Body of pancreas (tissue), 4 donors: ENCODE data around the gene C3orf18. TPM values are rescaled to one million over a fixed set of nuclear protein-coding genes. Genes with fewer than 3 reads are reported as not detected.

Experiments
- ATAC-seq: fragments of 150-250 bp; one replicate; pipeline ENCODE4 v1.9.1; 2016
- DNase-seq, 4 donors: peaks; one replicate each; pipeline ENCODE4 v3.0.0-alpha.2; 2019
- H3K27ac ChIP-seq, 4 donors: fragments of 200-600 bp; sonication (generic); 1 replicate in 3 of 4; 2 replicates in 1 of 4; pipeline versions ENCODE4 v1.5.1 to v1.6.1; 2016 to 2019; ENCODE audit warnings: mild to moderate bottlenecking in 1 of 4, mixed read lengths in 1 of 4, moderate library complexity in 1 of 4
- H3K27me3 ChIP-seq, 2 donors: fragments of 200-600 bp; sonication (generic); one replicate each; pipeline ENCODE4 v1.6.0; 2016; ENCODE audit warnings: mild to moderate bottlenecking in 1 of 2
- H3K36me3 ChIP-seq, 2 donors: fragments of 200-600 bp; sonication (generic); replicated peaks in 1 of 2; 2 replicates each; pipeline ENCODE4 v1.5.1; 2016; ENCODE audit warnings: low read depth in 2 of 2; ENCODE audit not compliant: insufficient read depth in 1 of 2
- H3K4me1 ChIP-seq: fragments of 200-600 bp; sonication (generic); one replicate; pipeline ENCODE4 v1.6.0; 2016
- H3K4me3 ChIP-seq, 2 donors: fragments of 200-600 bp; sonication (generic); 1 replicate in 1 of 2; 2 replicates in 1 of 2; pipeline ENCODE4 v1.5.1; 2016 to 2019
- H3K9me3 ChIP-seq, 3 donors: fragments of 200-600 bp; sonication (generic); 1 replicate in 2 of 3; 2 replicates in 1 of 3; pipeline ENCODE4 v1.5.1; 2016
- POLR2A ChIP-seq, 3 donors: fragments of 450-650 bp; IDR thresholded peaks; one replicate each; pipeline ENCODE4 v1.6.1; 2016; ENCODE audit warnings: antibody characterized with exemption in 3 of 3, mild to moderate bottlenecking in 2 of 3
- WGBS, 2 donors: methylation state at CpG; one replicate each; pipeline ENCODE4 v1.1.5; 2017; 5-methylcytosine and 5-hydroxymethylcytosine counted together
- intact Hi-C: fragments of 100-400 bp; cut with DNase I; formaldehyde crosslinking; loops from one replicate; pipeline ENCODE4 v1.15.1; 2023
- total RNA-seq, 2 donors: library from RNA; depleted of rRNA; stranded (reverse); fragments of >200 nt; gene quantifications; one replicate each; pipeline ENCODE4 v1.1.0, GENCODE V29; 2016
- TF ChIP-seq, protein P1 (sequence below), 7 experiments: fragments of 450-650 bp in 4 of 7; fragments of 200-600 bp in 3 of 7; sonication (generic) in 3 of 7; IDR thresholded peaks; one replicate each; pipeline ENCODE4 v1.5.1; 2016 to 2019; ENCODE audit warnings: antibody characterized with exemption in 7 of 7

C3orf18 gene
- total RNA-seq, 2 donors from 2014 or later, result 6.3 to 11.4 TPM

DNA sequence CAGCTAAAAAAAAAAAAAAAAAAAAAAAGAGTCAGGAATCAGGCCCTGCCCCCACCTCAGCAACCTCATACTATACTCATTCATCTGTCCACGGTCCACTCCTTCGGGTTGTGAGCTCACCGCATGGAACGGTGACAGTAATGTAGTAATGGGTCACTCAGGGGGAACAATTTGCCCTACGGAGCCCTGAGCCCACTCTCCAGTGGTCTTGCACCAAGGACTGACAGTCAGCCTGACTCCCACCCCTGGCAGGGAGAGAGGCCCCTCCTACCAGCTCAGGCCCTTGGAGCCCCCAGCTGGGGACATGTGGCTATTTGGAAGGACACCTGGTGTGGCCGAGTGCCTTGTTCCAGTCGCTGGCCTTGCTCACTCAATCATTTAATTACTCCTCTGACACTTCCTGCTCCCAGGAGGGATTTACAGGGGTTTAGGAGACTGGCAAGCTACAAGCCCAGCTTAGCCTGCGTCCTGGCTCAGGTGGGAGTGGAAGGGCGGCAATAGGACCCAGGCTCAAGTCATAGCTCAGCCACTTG is 44.2 kb downstream of the C3orf18 start:
- intact Hi-C loops, result no loop called here
- WGBS, 2 donors, result 37 to 57% methylated on average over 9 of the region's 9 CpGs
- Histone ChIP-seq H3K27me3 (no peaks in the 10 kb centered on the region), H3K36me3 (no peaks in the 10 kb centered on the region), H3K27ac (peak overlapping the region in 3 of 4 donors; percentile 39 to 59 (median 48)), H3K4me1 (peaks cover 2% of the 10 kb centered on the region), H3K9me3 (no peaks in the 10 kb centered on the region), H3K4me3 (no peak overlapping the region)
- ATAC-seq (peak; percentile 56), DNase-seq (peak in 3 of 4 donors; percentile 27 to 33 (median 28))
- TF ChIP-seq, protein P1, sequence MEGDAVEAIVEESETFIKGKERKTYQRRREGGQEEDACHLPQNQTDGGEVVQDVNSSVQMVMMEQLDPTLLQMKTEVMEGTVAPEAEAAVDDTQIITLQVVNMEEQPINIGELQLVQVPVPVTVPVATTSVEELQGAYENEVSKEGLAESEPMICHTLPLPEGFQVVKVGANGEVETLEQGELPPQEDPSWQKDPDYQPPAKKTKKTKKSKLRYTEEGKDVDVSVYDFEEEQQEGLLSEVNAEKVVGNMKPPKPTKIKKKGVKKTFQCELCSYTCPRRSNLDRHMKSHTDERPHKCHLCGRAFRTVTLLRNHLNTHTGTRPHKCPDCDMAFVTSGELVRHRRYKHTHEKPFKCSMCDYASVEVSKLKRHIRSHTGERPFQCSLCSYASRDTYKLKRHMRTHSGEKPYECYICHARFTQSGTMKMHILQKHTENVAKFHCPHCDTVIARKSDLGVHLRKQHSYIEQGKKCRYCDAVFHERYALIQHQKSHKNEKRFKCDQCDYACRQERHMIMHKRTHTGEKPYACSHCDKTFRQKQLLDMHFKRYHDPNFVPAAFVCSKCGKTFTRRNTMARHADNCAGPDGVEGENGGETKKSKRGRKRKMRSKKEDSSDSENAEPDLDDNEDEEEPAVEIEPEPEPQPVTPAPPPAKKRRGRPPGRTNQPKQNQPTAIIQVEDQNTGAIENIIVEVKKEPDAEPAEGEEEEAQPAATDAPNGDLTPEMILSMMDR (IDR thresholded peaks at IDR 0.05), result no peak
- no peak for TF ChIP-seq POLR2A (IDR thresholded peaks at IDR 0.05)

DNA sequence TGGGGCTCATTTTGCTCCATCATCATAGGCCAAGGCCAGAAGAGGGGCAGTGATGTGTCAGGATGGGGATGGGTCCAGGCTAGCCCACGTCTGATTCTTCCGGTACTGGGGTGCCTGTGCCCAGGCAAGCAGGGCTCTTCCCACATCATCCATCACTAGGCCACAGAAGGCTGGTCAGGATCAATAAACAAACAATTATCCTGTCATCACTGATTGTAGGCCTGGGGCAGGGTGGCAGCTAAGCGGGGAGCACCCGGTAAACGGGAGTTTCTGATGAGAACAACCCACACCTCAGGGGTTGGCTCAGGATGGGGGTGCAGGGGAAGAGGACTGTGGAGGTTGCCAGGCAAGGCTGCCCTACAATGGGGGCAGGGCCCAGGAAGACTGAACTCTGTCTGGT is 46.0 kb downstream of the C3orf18 start:
- Histone ChIP-seq H3K27ac (no peak overlapping the region), H3K4me1 (peaks cover 2% of the 10 kb centered on the region), H3K9me3 (no peaks in the 10 kb centered on the region), H3K4me3 (no peak overlapping the region), H3K27me3 (no peaks in the 10 kb centered on the region), H3K36me3 (no peaks in the 10 kb centered on the region)
- TF ChIP-seq, protein P1 (IDR thresholded peaks at IDR 0.05), result no peak
- no peak for TF ChIP-seq POLR2A (IDR thresholded peaks at IDR 0.05)
- intact Hi-C loops, result no loop called here
- DNase-seq (no peak), ATAC-seq (no peak)
- WGBS, 2 donors, result 50 to 66% methylated on average over 4 to 5 of the region's 5 CpGs

DNA sequence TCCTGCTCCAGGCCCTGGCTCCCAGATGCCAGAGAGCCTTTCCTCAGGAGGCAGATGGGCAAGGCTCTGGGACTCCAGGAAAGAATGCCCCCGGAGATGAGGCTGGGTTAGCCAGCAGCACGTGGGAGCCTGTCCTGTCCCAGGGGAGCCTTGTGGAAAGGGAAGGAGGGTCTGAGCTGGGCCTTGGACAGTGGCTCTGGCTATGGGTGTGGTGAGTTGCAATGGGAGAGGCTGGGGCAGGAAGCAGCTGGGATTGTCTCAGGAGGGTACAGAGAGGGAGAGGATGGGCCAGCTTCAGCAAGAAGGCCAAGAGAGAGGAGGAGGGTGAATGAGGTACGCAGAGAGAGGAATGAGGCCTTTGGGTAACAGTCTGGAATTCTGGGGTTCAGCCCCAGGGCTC is 46.7 kb downstream of the C3orf18 start:
- no peaks in the 10 kb centered on the region for H3K36me3 ChIP-seq
- no peak for DNase-seq
- no peak for TF ChIP-seq POLR2A (IDR thresholded peaks at IDR 0.05)
- TF ChIP-seq, protein P1 (IDR thresholded peaks at IDR 0.05), result no peak
- H3K4me1 ChIP-seq, result peaks cover 2% of the 10 kb centered on the region
- intact Hi-C loops, result no loop called here
- no peaks in the 10 kb centered on the region for H3K27me3 ChIP-seq
- no peak for ATAC-seq
- no peak overlapping the region for H3K4me3 ChIP-seq
- WGBS, 2 donors, result 50 to 69% methylated on average over 3 of the region's 3 CpGs
- no peak overlapping the region for H3K27ac ChIP-seq
- H3K9me3 ChIP-seq, result no peaks in the 10 kb centered on the region

DNA sequence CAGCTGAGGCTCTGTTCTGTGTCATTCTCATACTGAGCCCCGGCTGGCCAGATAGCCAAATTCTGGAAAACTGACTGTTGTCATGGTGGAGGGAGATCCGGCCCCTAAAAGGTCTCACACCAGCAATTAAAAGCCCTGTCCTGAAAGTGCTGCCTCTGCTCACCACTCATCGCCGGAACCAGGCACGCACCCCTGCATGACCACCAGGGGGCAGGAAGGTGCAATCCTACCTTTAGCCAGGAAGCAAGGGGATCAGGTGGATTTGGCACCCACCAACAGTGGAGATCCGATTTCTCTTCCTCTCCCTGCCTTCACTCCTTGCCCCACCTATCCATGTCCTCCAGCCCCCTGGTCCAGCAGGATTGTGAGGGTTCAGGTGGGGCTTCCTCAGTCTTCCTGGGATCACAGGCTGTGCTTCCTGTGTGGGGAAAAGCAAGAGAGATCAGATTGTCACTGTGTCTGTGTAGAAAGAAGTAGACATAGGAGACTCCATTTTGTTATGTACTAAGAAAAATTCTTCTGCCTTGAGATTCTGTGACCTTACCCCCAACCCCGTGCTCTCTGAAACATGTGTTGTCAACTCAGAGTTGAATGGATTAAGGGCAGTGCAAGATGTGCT is 48.0 kb downstream of the C3orf18 start:
- Histone ChIP-seq H3K9me3 (no peaks in the 10 kb centered on the region), H3K27ac (no peak overlapping the region), H3K4me3 (no peak overlapping the region), H3K27me3 (no peaks in the 10 kb centered on the region), H3K4me1 (peaks cover 2% of the 10 kb centered on the region), H3K36me3 (no peaks in the 10 kb centered on the region)
- intact Hi-C loops, result no loop called here
- WGBS, 2 donors, result 12% methylated on average over 7 of the region's 7 CpGs
- TF ChIP-seq POLR2A (IDR thresholded peaks at IDR 0.05), result no peak
- TF ChIP-seq, protein P1 (IDR thresholded peaks at IDR 0.05), result peak; percentile 81 to 93 (median 87)
- DNase-seq, result peak; percentile 72 to 82 (median 78)
- ATAC-seq, result peak; percentile 77

DNA sequence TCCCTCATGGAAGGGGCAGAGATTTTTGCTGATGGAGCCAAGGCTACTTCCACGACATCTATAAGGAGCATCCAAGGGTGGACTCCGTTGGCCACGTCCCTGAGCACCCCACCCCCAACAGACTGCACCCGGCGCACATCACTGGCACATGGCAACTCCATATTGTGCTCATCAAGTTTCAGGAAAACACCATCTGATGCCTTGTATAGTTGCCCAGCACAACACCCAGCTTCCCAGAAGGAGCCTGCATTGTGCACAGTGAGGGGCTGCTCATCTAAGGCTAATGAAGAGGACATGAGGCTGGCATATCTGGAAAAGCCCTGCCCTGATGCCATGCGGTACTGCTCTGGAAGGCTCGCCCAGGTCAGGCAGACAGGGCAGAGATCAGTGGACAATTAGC is 49.1 kb downstream of the C3orf18 start:
- WGBS, 2 donors, result 67 to 78% methylated on average over 7 of the region's 7 CpGs
- no peak for TF ChIP-seq POLR2A (IDR thresholded peaks at IDR 0.05)
- TF ChIP-seq, protein P1 (IDR thresholded peaks at IDR 0.05), result no peak
- no peak overlapping the region for H3K27ac ChIP-seq
- ATAC-seq, result no peak
- H3K36me3 ChIP-seq, result no peaks in the 10 kb centered on the region
- intact Hi-C loops, result no loop called here
- no peak for DNase-seq
- no peaks in the 10 kb centered on the region for H3K9me3 ChIP-seq
- peaks cover 2% of the 10 kb centered on the region for H3K4me1 ChIP-seq
- H3K4me3 ChIP-seq, result no peak overlapping the region
- H3K27me3 ChIP-seq, result no peaks in the 10 kb centered on the region
